ENCODE results near the gene ZNF141. TPM values are rescaled to one million over a fixed set of nuclear protein-coding genes. Genes with fewer than 3 reads are reported as not detected.
"Not testable (repeated sequence)": the region's sequence is repeated elsewhere in the genome, so short reads cannot be mapped to it uniquely, and the experiment has no call there.

ZNF141 gene
- 17.0 TPM for total RNA-seq (ENCODE audit: unreplicated experiment)
- long read RNA-seq, partial matches to known transcripts, result 0 of 7 reads
- long read RNA-seq, other reads (novel, unspliced or antisense), result 3 of 7 reads

GRCh38 chr4:337143-337931, at the start of gene ZNF141:
Gene ZNF141 (plus strand): TSS chr4:337814. CDS start chr4:337984, 170 bp downstream.
- H3K27ac Mint-ChIP-seq (ENCODE audit: unreplicated experiment), result peak within 1 kb of the TSS; percentile 89
- no peaks in the 10 kb centered on the region for H3K9me3 Mint-ChIP-seq (ENCODE audit: unreplicated experiment)
- peaks cover 18% of the 10 kb centered on the region for H3K4me1 Mint-ChIP-seq (ENCODE audit: unreplicated experiment)
- peaks cover 19% of the 10 kb centered on the region for H3K27me3 Mint-ChIP-seq (ENCODE audit: unreplicated experiment)
- DNase-seq (ENCODE audit: low spot score), result peak; percentile 89
- peak within 1 kb of the TSS; percentile 99 for H3K4me3 Mint-ChIP-seq (ENCODE audit: unreplicated experiment)
- no peak for TF ChIP-seq CTCF (IDR thresholded peaks at IDR 0.05; ENCODE audit: unreplicated experiment)
- H3K36me3 Mint-ChIP-seq (ENCODE audit: low read depth, unreplicated experiment), result peaks cover 15% of the 10 kb centered on the region

GRCh38 chr4:288891-289290, 48.7 kb upstream of the ZNF141 start:
- H3K4me1 Mint-ChIP-seq (ENCODE audit: unreplicated experiment), result no peaks in the 10 kb centered on the region
- DNase-seq (ENCODE audit: low spot score), result no peak
- peaks cover 11% of the 10 kb centered on the region for H3K9me3 Mint-ChIP-seq (ENCODE audit: unreplicated experiment)
- H3K27ac Mint-ChIP-seq (ENCODE audit: unreplicated experiment), result no peak overlapping the region
- peaks cover 29% of the 10 kb centered on the region for H3K36me3 Mint-ChIP-seq (ENCODE audit: low read depth, unreplicated experiment)
- H3K4me3 Mint-ChIP-seq (ENCODE audit: unreplicated experiment), result no peak overlapping the region
- TF ChIP-seq CTCF (IDR thresholded peaks at IDR 0.05; ENCODE audit: unreplicated experiment), result no peak
- H3K27me3 Mint-ChIP-seq (ENCODE audit: unreplicated experiment), result peaks cover 2% of the 10 kb centered on the region

- H3K27ac Mint-ChIP-seq (ENCODE audit: unreplicated experiment), result no peak overlapping the region
- TF ChIP-seq CTCF (IDR thresholded peaks at IDR 0.05; ENCODE audit: unreplicated experiment), result no peak
- no peak for DNase-seq (ENCODE audit: low spot score)
- H3K9me3 Mint-ChIP-seq (ENCODE audit: unreplicated experiment), result no peaks in the 10 kb centered on the region
- H3K27me3 Mint-ChIP-seq (ENCODE audit: unreplicated experiment), result peaks cover 2% of the 10 kb centered on the region
- H3K36me3 Mint-ChIP-seq (ENCODE audit: low read depth, unreplicated experiment), result no peaks in the 10 kb centered on the region
- H3K4me1 Mint-ChIP-seq (ENCODE audit: unreplicated experiment), result no peaks in the 10 kb centered on the region
- no peak overlapping the region for H3K4me3 Mint-ChIP-seq (ENCODE audit: unreplicated experiment)
These were observed 42.9 kb upstream of the ZNF141 start for GRCh38 chr4:294732-295131.

GRCh38 chr4:302381-302780, 35.2 kb upstream of the ZNF141 start:
- Mint-ChIP-seq H3K4me3 (ENCODE audit: unreplicated experiment) (no peak overlapping the region), H3K36me3 (ENCODE audit: low read depth, unreplicated experiment) (peaks cover 10% of the 10 kb centered on the region), H3K27ac (ENCODE audit: unreplicated experiment) (no peak overlapping the region), H3K9me3 (ENCODE audit: unreplicated experiment) (no peaks in the 10 kb centered on the region), H3K27me3 (ENCODE audit: unreplicated experiment) (peaks cover 6% of the 10 kb centered on the region), H3K4me1 (ENCODE audit: unreplicated experiment) (peaks cover 9% of the 10 kb centered on the region)
- DNase-seq (ENCODE audit: low spot score), result no peak
- no peak for TF ChIP-seq CTCF (IDR thresholded peaks at IDR 0.05; ENCODE audit: unreplicated experiment)

- H3K9me3 Mint-ChIP-seq (ENCODE audit: unreplicated experiment); H3K27me3 Mint-ChIP-seq (ENCODE audit: unreplicated experiment); H3K4me1 Mint-ChIP-seq (ENCODE audit: unreplicated experiment); DNase-seq (ENCODE audit: low spot score): not testable (repeated sequence)
- Mint-ChIP-seq H3K27ac (ENCODE audit: unreplicated experiment) (peak overlapping the region; percentile 36), H3K4me3 (ENCODE audit: unreplicated experiment) (peak overlapping the region; percentile 90), H3K36me3 (ENCODE audit: low read depth, unreplicated experiment) (peaks cover 10% of the 10 kb centered on the region)
These were observed 33.1 kb upstream of the ZNF141 start for GRCh38 chr4:304516-304915.

Measured in endothelial cell (in vitro differentiated cells).